ENCODE data around the gene WWOX. TPM values are rescaled to one million over a fixed set of nuclear protein-coding genes. Genes with fewer than 3 reads are reported as not detected.

Gene WWOX
- total and polyA plus RNA-seq, 2 of the 4 experiments (the other 2 are of a cell fraction), result 2.7 to 5.4 TPM

DNA sequence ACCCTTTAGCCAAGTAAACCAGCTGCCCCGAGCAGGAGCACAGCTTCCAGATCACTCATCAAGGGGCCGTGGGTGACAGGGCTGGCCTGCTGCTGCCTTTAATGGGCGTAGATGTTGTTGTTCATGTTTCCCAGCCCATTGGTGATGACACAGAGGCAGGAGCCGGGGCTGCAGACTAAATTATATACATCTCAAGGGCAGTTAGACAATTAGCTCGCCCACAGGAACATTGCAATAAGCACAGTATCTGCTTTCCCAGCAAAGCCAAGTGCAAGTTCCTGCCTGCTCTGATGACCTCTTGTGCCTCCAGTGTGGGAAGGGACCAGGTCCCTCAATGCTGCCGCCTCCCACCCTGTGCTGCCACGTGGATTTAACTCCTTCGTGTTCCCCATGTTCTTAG lies 1015.3 kb downstream of the WWOX start:
- Histone ChIP-seq H3K23ac (ENCODE audit: low read depth, low read length) (no peak overlapping the region), H2AK5ac (ENCODE audit: low read depth, low read length) (no peak overlapping the region), H2AFZ (replicated peaks; ENCODE audit: low read length, poor library complexity) (no peak overlapping the region), H3K79me1 (ENCODE audit: low read depth in 1 of 2, low read length in 2 of 2) (no peaks in the 10 kb centered on the region), H3K36me3 (ENCODE audit: control insufficient read depth, insufficient read depth, low read length) (no peaks in the 10 kb centered on the region), H3K27me3 (ENCODE audit: control insufficient read depth, insufficient read depth, low read length) (no peaks in the 10 kb centered on the region), H3K9me1 (ENCODE audit: insufficient read depth, low read length) (no peaks in the 10 kb centered on the region), H2BK15ac (ENCODE audit: low read depth, low read length) (no peak overlapping the region), H2BK20ac (ENCODE audit: low read depth, low read length) (no peak overlapping the region), H4K5ac (ENCODE audit: low read depth, low read length) (no peak overlapping the region), H4K20me1 (ENCODE audit: insufficient read depth, low read length) (no peaks in the 10 kb centered on the region), H3K4ac (ENCODE audit: low read depth, low read length) (no peak overlapping the region), H4K8ac (ENCODE audit: low read depth in 2 of 2, low read length in 2 of 2) (no peak overlapping the region), H2AK9ac (replicated peaks; ENCODE audit: low read depth, low read length, poor library complexity) (no peak overlapping the region), H2BK120ac (ENCODE audit: low read depth, low read length) (no peak overlapping the region), H3K4me3 (ENCODE audit: insufficient read depth, low read depth, low read length) (no peak overlapping the region), H3K56ac (ENCODE audit: extremely low read depth, insufficient read depth, low read length) (no peak overlapping the region), H3K4me1 (ENCODE audit: control insufficient read depth, insufficient read depth, low read length) (no peaks in the 10 kb centered on the region), H4K91ac (ENCODE audit: insufficient read depth, low read depth, low read length) (no peak overlapping the region), H3K27ac (ENCODE audit: insufficient read depth, low read length) (no peak overlapping the region), H3K14ac (replicated peaks; ENCODE audit: low read depth, low read length) (no peak overlapping the region), H3K9me3 (ENCODE audit: control insufficient read depth, insufficient read depth, low read length) (peaks cover 40% of the 10 kb centered on the region), H2BK5ac (ENCODE audit: low read depth, low read length, poor library complexity, severe bottlenecking) (no peak overlapping the region), H3K4me2 (ENCODE audit: low read depth, low read length) (no peak overlapping the region), H3K9ac (ENCODE audit: low read depth, low read length) (no peak overlapping the region), H3K18ac (ENCODE audit: low read depth, low read length) (no peak overlapping the region)
- ChIA-PET CTCF (no interaction called here), POLR2A (ENCODE audit: unreplicated experiment) (no interaction called here)
- dilution Hi-C loops (cut with HindIII; ENCODE audit: low sequenced_read_pairs, unreplicated experiment) (no loop called here), intact Hi-C loops (cut with micrococcal nuclease) (no loop called here), in situ Hi-C loops (cut with MboI; ENCODE audit: low sequenced_read_pairs) (no loop called here)
- no peak for TF ChIP-seq CEBPB (IDR thresholded peaks at IDR 0.05; ENCODE audit: low read depth, low read length)
- TF ChIP-seq MXI1 (IDR thresholded peaks at IDR 0.05; ENCODE audit: borderline replicate concordance, low read depth, low read length), result no peak
- no peak for TF ChIP-seq SMC3 (IDR thresholded peaks at IDR 0.05; ENCODE audit: low read depth, low read length)
- TF ChIP-seq, protein P1, sequence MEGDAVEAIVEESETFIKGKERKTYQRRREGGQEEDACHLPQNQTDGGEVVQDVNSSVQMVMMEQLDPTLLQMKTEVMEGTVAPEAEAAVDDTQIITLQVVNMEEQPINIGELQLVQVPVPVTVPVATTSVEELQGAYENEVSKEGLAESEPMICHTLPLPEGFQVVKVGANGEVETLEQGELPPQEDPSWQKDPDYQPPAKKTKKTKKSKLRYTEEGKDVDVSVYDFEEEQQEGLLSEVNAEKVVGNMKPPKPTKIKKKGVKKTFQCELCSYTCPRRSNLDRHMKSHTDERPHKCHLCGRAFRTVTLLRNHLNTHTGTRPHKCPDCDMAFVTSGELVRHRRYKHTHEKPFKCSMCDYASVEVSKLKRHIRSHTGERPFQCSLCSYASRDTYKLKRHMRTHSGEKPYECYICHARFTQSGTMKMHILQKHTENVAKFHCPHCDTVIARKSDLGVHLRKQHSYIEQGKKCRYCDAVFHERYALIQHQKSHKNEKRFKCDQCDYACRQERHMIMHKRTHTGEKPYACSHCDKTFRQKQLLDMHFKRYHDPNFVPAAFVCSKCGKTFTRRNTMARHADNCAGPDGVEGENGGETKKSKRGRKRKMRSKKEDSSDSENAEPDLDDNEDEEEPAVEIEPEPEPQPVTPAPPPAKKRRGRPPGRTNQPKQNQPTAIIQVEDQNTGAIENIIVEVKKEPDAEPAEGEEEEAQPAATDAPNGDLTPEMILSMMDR (conservative IDR thresholded peaks at IDR 0.05; ENCODE audit: low read depth, low read length), result no peak
- no peak for TF ChIP-seq FOS (IDR thresholded peaks at IDR 0.05; ENCODE audit: low read depth, low read length)
- TF ChIP-seq RFX5 (IDR thresholded peaks at IDR 0.05; ENCODE audit: low read depth, low read length), result no peak
- no peak for TF ChIP-seq MAZ (IDR thresholded peaks at IDR 0.05; ENCODE audit: borderline replicate concordance, low read depth, low read length)
- TF ChIP-seq RCOR1 (IDR thresholded peaks at IDR 0.05; ENCODE audit: insufficient replicate concordance, low read length), result no peak
- no TSS peak for BruUV-seq (replicated peaks)
- 0% methylated on average over 1 of the region's 8 CpGs; no CpG with 5 or more reads in 1 of the 2 experiments for WGBS, 2 experiments (ENCODE audit: extremely low coverage in 2 of 2, insufficient read length in 1 of 2)
- no peak for DNase-seq
- no peak for ATAC-seq (ENCODE audit: low read depth)
